GM12878 (cell line): ENCODE data around the gene SORBS1.

Experiments
- ATF2 ChIP-seq: IDR thresholded peaks from 2 replicates; pipeline ENCODE4 v1.6.1; 2012; ENCODE audit warnings: low read length, inconsistent platforms
- E2F8 ChIP-seq: fragments of 450-650 bp; IDR thresholded peaks from 2 replicates; pipeline ENCODE4 v1.6.1; 2018; ENCODE audit warnings: mild to moderate bottlenecking, low read depth, moderate library complexity; ENCODE audit not compliant: partially characterized antibody
- EGR1 ChIP-seq, 2 experiments: IDR thresholded peaks; 1 replicate in 1 of 2; 2 replicates in 1 of 2; pipeline ENCODE4 v1.6.1; 2011 to 2012; ENCODE audit warnings: low read depth in 2 of 2, low read length in 2 of 2, borderline replicate concordance in 1 of 2, mild to moderate bottlenecking in 1 of 2, moderate library complexity in 1 of 2
- EZH2 ChIP-seq: IDR thresholded peaks from 2 replicates; pipeline ENCODE4 v1.6.1; 2012; ENCODE audit warnings: low read depth, mild to moderate bottlenecking, control low read depth, inconsistent platforms, low read length, borderline replicate concordance; ENCODE audit not compliant: control insufficient read depth
- FOS ChIP-seq: IDR thresholded peaks from 3 replicates; pipeline ENCODE4 v1.6.1; 2011; ENCODE audit warnings: borderline replicate concordance; ENCODE audit not compliant: insufficient read length; ENCODE audit errors: extremely low read depth
- HDGF ChIP-seq: fragments of 450-650 bp; IDR thresholded peaks from 2 replicates; pipeline ENCODE4 v1.6.1; 2016; ENCODE audit warnings: antibody characterized with exemption
- IKZF1 ChIP-seq: fragments of 450-650 bp; conservative IDR thresholded peaks from 2 replicates; pipeline ENCODE4 v1.6.1; 2017; ENCODE audit warnings: antibody characterized with exemption, mild to moderate bottlenecking
- POLR2A ChIP-seq: IDR thresholded peaks from 2 replicates; pipeline ENCODE4 v1.6.1; 2011; ENCODE audit warnings: low read depth, mild to moderate bottlenecking, low read length
- POLR2AphosphoS2 ChIP-seq: IDR thresholded peaks from 2 replicates; pipeline ENCODE4 v1.6.1; 2011; ENCODE audit warnings: low read depth, mild to moderate bottlenecking, low read length, improper control_type of control experiment, moderate library complexity
- RFX5 ChIP-seq: IDR thresholded peaks from 2 replicates; pipeline ENCODE4 v1.6.1; 2011; ENCODE audit warnings: low read depth, low read length, improper control_type of control experiment

GRCh38 chr10:95560278-95561176 is 644 bp downstream of the SORBS1 start:
- TF ChIP-seq FOS (no peak), POLR2A (no peak), HDGF (no peak), EGR1 (IDR thresholded peaks at IDR 0.05; ENCODE audit: borderline replicate concordance in 1 of 2, low read depth in 2 of 2, low read length in 2 of 2) (no peak), EZH2 (no peak), RFX5 (no peak), ATF2 (no peak), POLR2AphosphoS2 (no peak), IKZF1 (no peak), E2F8 (no peak)
